ENCODE measurements around the gene GAGE12J. TPM values are rescaled to one million over a fixed set of nuclear protein-coding genes. Genes with fewer than 3 reads are reported as not detected.
"Not testable (repeated sequence)": the region's sequence is repeated elsewhere in the genome, so short reads cannot be mapped to it uniquely, and the experiment has no call there.

Gene GAGE12J
- total RNA-seq, 2 donors from 2014 or later, result not detected

- H3K4me3 Mint-ChIP-seq, result no peak overlapping the region
- no peaks in the 10 kb centered on the region for H3K27me3 Mint-ChIP-seq
- peak; percentile 37 to 56 (median 39) for DNase-seq
- no peaks in the 10 kb centered on the region for H3K9me3 ChIP-seq (ENCODE audit: control insufficient read depth, low read length, poor library complexity, severe bottlenecking)
- H3K4me1 Mint-ChIP-seq, result peaks cover 12% of the 10 kb centered on the region
- H3K36me3 Mint-ChIP-seq (ENCODE audit: low read depth), result no peaks in the 10 kb centered on the region
- peak; percentile 70 for ATAC-seq
- H3K27ac Mint-ChIP-seq, result peak overlapping the region; percentile 92
Measured at GRCh38 chrX:49291615-49292337, 30.1 kb upstream of the GAGE12J start.

DNA sequence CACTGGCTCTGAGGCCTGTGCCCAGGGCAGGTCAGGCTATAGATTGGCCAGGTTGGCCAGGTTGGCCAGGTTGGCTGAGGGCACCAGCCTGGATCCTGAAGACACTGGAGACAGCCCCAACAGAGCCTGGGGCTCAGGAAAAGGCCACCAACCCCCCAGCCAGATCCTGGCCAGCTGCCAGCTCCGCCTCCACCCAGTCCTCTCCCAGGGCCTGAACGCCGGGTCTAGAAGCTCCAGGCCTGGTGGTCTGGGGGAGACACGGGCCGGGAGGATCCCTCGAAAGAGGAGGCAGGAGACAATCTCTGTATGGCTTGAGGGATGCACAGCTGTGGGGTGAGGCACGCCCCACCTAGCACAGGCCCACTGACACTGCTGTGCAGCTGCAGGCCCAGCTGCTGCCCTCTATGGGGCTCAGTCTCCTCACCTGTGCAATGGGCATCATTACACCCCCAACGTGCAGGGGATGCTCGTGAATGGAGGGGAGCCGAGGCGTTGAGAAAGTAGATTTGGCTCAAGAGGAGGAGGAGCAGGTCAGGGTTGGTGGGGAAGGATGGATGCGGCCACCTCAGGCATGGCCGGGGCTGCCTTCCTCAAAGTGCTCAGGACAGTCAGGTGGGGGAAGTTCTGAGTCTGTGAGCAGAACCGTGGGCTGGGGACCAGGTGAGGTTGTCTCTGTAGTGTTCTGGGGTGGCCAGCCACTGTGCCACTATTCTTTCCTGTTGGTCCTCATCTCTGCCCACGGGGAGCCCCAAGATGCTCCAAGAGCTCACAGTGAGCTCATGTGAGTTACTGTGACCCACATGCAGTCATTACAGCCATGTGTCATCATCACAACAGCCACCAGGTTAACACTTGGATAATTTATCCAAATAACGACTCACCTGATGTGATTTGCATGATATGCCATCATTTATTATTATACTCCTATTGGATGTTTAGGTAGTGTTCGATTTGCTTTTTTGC lies 29.2 kb upstream of the GAGE12J start:
- no peaks in the 10 kb centered on the region for H3K9me3 ChIP-seq (ENCODE audit: control insufficient read depth, low read length, poor library complexity, severe bottlenecking)
- DNase-seq, result no peak
- ATAC-seq, result no peak
- no peaks in the 10 kb centered on the region for H3K27me3 Mint-ChIP-seq
- H3K27ac Mint-ChIP-seq, result peak overlapping the region; percentile 92
- no peak overlapping the region for H3K4me3 Mint-ChIP-seq
- peaks cover 13% of the 10 kb centered on the region for H3K4me1 Mint-ChIP-seq
- H3K36me3 Mint-ChIP-seq (ENCODE audit: low read depth), result no peaks in the 10 kb centered on the region

DNA sequence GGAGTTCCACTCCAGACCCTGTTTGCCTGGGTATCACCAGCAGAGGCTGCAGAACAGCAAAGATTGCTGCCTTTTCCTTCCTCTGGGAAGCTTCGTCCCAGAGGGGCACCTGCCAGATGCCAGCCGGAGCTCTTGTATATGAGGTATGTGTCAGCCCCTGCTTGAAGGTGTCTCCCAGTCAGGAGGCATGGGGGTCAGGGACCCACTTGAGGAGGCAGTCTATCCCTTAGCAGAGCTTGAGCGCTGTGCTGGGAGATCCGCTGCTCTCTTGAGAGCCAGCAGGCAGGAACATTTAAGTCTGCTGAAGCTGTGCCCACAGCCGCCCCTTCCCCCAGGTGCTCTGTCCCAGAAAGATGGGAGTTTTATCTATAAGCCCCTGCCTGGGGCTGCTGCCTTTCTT lies 22.5 kb upstream of the GAGE12J start:
- not testable (repeated sequence) for DNase-seq; H3K9me3 ChIP-seq (ENCODE audit: control insufficient read depth, low read length, poor library complexity, severe bottlenecking); H3K27ac Mint-ChIP-seq; H3K27me3 Mint-ChIP-seq; ATAC-seq; H3K36me3 Mint-ChIP-seq (ENCODE audit: low read depth); H3K4me1 Mint-ChIP-seq; H3K4me3 Mint-ChIP-seq

- DNase-seq, result no peak
- no peaks in the 10 kb centered on the region for H3K9me3 ChIP-seq (ENCODE audit: control insufficient read depth, low read length, poor library complexity, severe bottlenecking)
- peaks cover 4% of the 10 kb centered on the region for H3K36me3 Mint-ChIP-seq (ENCODE audit: low read depth)
- H3K27me3 Mint-ChIP-seq, result no peaks in the 10 kb centered on the region
- peaks cover 2% of the 10 kb centered on the region for H3K4me1 Mint-ChIP-seq
- H3K27ac Mint-ChIP-seq, result no peak overlapping the region
- no peak for ATAC-seq
- H3K4me3 Mint-ChIP-seq, result no peak overlapping the region
Measured at GRCh38 chrX:49300703-49301102, 21.1 kb upstream of the GAGE12J start.

GRCh38 chrX:49303346-49303745 lies 18.5 kb upstream of the GAGE12J start, which contains the start of gene GAGE10:
Gene GAGE10 (plus strand): TSS chrX:49303646. CDS start chrX:49304860, 1,214 bp downstream.
- Mint-ChIP-seq H3K4me1 (no peaks in the 10 kb centered on the region), H3K27ac (no peak within 1 kb of the TSS), H3K27me3 (no peaks in the 10 kb centered on the region), H3K36me3 (ENCODE audit: low read depth) (peaks cover 4% of the 10 kb centered on the region), H3K4me3 (no peak within 1 kb of the TSS)
- H3K9me3 ChIP-seq (ENCODE audit: control insufficient read depth, low read length, poor library complexity, severe bottlenecking), result no peaks in the 10 kb centered on the region
- no peak for ATAC-seq
- no peak for DNase-seq

DNA sequence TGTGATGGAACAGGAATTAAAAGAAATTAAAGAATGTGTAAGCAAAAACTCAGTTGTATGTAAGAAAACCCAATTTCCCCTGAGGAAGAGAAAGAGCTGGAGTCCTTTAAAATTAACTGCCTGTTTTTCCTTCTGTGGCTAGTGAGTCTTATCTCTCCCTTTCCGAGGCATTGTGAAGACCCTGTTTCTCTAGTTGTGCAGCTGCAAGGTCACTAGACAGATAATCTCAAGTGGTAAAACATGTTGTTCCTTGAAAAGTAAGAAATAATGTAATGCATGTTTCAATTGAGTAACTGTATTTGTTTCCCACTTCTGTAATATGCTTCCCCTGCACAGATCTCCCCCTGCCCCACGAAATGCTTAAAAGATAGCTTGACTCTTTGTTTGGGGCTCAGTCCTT lies 14.1 kb upstream of the GAGE12J start:
- Mint-ChIP-seq H3K27ac (peak overlapping the region; percentile 97), H3K4me3 (peak overlapping the region; percentile 15), H3K4me1 (peaks cover 13% of the 10 kb centered on the region)
- not testable (repeated sequence) for H3K9me3 ChIP-seq (ENCODE audit: control insufficient read depth, low read length, poor library complexity, severe bottlenecking); H3K36me3 Mint-ChIP-seq (ENCODE audit: low read depth); ATAC-seq; DNase-seq; H3K27me3 Mint-ChIP-seq

- H3K9me3 ChIP-seq (ENCODE audit: control insufficient read depth, low read length, poor library complexity, severe bottlenecking), result no peaks in the 10 kb centered on the region
- ATAC-seq, result peak; percentile 58
- Mint-ChIP-seq H3K36me3 (ENCODE audit: low read depth) (peaks cover 2% of the 10 kb centered on the region), H3K4me1 (peaks cover 13% of the 10 kb centered on the region), H3K27me3 (no peaks in the 10 kb centered on the region), H3K4me3 (peak overlapping the region; percentile 94), H3K27ac (peak overlapping the region; percentile 97)
- DNase-seq, result no peak
Measured at GRCh38 chrX:49308604-49309269, 13.1 kb upstream of the GAGE12J start.

DNA sequence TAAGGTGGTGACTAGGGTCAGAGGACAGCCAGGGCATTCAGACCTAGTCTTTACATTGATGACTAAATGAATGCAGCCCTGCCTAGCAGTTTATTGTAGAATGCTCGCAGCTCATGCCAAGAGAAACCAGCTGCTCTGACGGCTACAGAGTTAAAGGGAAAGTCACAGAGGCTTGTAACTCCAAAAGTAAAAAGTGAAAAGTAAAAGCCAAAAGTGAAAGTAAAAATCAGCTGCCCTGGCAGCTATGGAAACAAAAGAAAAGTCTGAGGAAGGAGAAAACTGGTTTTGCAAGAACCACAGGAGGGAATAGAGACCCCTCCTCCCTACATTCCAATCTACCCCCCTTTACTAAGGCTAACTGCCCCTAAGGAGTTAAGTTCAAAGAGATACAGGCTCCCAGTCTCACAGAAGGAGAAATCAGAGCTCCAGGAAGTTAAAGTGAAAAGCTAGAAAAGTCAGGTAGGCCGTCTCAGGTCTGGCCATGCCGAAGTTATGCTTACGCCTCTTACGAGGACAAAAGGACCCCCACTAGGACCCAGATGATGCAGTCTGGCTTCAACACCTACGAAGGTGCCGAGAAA lies 12.3 kb upstream of the GAGE12J start:
- ATAC-seq (peak; percentile 60), DNase-seq (no peak)
- Mint-ChIP-seq H3K4me3 (peak overlapping the region; percentile 94), H3K36me3 (ENCODE audit: low read depth) (peaks cover 2% of the 10 kb centered on the region), H3K27ac (peak overlapping the region; percentile 97), H3K4me1 (peaks cover 13% of the 10 kb centered on the region), H3K27me3 (no peaks in the 10 kb centered on the region)
- H3K9me3 ChIP-seq (ENCODE audit: control insufficient read depth, low read length, poor library complexity, severe bottlenecking), result no peaks in the 10 kb centered on the region

DNA sequence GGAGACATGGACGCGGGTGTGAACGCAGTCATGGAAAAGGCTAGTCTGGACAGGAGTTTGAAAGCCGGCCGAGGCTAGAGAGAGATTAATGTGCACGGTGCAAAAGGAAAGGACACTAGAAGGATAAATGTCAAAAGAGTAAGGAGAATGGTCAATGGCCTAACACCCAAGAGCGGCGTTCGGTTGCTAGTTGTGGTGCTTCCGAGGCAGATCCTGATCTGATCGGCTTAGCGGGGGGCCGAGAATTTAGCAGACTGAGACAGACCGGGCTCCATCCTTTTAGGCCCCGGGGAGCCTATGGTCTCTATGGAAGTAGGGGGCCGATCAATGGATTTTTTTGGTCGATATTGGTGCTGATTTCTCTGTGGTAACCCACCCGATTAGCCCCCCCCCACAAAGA lies 11.5 kb upstream of the GAGE12J start:
- H3K4me1 Mint-ChIP-seq, result peaks cover 13% of the 10 kb centered on the region
- H3K36me3 Mint-ChIP-seq (ENCODE audit: low read depth), result peaks cover 2% of the 10 kb centered on the region
- peak overlapping the region; percentile 97 for H3K27ac Mint-ChIP-seq
- no peak for ATAC-seq
- no peaks in the 10 kb centered on the region for H3K27me3 Mint-ChIP-seq
- no peaks in the 10 kb centered on the region for H3K9me3 ChIP-seq (ENCODE audit: control insufficient read depth, low read length, poor library complexity, severe bottlenecking)
- no peak for DNase-seq
- H3K4me3 Mint-ChIP-seq, result peak overlapping the region; percentile 67

- peaks cover 13% of the 10 kb centered on the region for H3K4me1 Mint-ChIP-seq
- H3K4me3 Mint-ChIP-seq, result no peak overlapping the region
- H3K27me3 Mint-ChIP-seq, result no peaks in the 10 kb centered on the region
- peaks cover 2% of the 10 kb centered on the region for H3K36me3 Mint-ChIP-seq (ENCODE audit: low read depth)
- no peak overlapping the region for H3K27ac Mint-ChIP-seq
- H3K9me3 ChIP-seq (ENCODE audit: control insufficient read depth, low read length, poor library complexity, severe bottlenecking), result no peaks in the 10 kb centered on the region
- DNase-seq (no peak), ATAC-seq (no peak)
Measured at GRCh38 chrX:49312176-49312575, 9.7 kb upstream of the GAGE12J start.

GRCh38 chrX:49316085-49316484 lies 5.8 kb upstream of the GAGE12J start:
- ATAC-seq (no peak), DNase-seq (no peak)
- H3K27me3 Mint-ChIP-seq, result no peaks in the 10 kb centered on the region
- H3K4me1 Mint-ChIP-seq, result no peaks in the 10 kb centered on the region
- no peaks in the 10 kb centered on the region for H3K36me3 Mint-ChIP-seq (ENCODE audit: low read depth)
- H3K4me3 Mint-ChIP-seq, result no peak overlapping the region
- H3K27ac Mint-ChIP-seq, result no peak overlapping the region
- no peaks in the 10 kb centered on the region for H3K9me3 ChIP-seq (ENCODE audit: control insufficient read depth, low read length, poor library complexity, severe bottlenecking)

GRCh38 chrX:49322266-49322665 lies 429 bp downstream of the GAGE12J start:
- H3K9me3 ChIP-seq (ENCODE audit: control insufficient read depth, low read length, poor library complexity, severe bottlenecking); H3K27me3 Mint-ChIP-seq; DNase-seq; H3K36me3 Mint-ChIP-seq (ENCODE audit: low read depth); H3K4me3 Mint-ChIP-seq; H3K4me1 Mint-ChIP-seq; H3K27ac Mint-ChIP-seq; ATAC-seq: not testable (repeated sequence)

- H3K27ac Mint-ChIP-seq; H3K9me3 ChIP-seq (ENCODE audit: control insufficient read depth, low read length, poor library complexity, severe bottlenecking); H3K27me3 Mint-ChIP-seq; H3K4me3 Mint-ChIP-seq; H3K36me3 Mint-ChIP-seq (ENCODE audit: low read depth); DNase-seq; H3K4me1 Mint-ChIP-seq; ATAC-seq: not testable (repeated sequence)
Measured at GRCh38 chrX:49323735-49324134, 1.9 kb downstream of the GAGE12J start.
